H1 (cell line): ENCODE data around the gene CFAP74. TPM values are rescaled to one million over a fixed set of nuclear protein-coding genes. Genes with fewer than 3 reads are reported as not detected.

ENCODE experiments used
- CTCF ChIA-PET: fragments of 300-600 bp; sonication (Branson Sonifier 250); formaldehyde crosslinking; loops from one replicate; lab custom pipeline; 2021; ENCODE audit not compliant: partially characterized antibody; lab: Charles Lee
- POLR2A ChIA-PET: fragments of 300-600 bp; sonication (Branson Sonifier 250); formaldehyde crosslinking; loops from one replicate; lab custom pipeline; 2021; ENCODE audit warnings: inconsistent platforms; ENCODE audit not compliant: partially characterized antibody; lab: Charles Lee
- DNase-seq, 2 experiments: peaks; one replicate each; pipeline versions ENCODE4 v3.0.0 to v3.0.0-alpha.2; 2010 to 2022; ENCODE audit warnings: low spot score in 2 of 2, low read depth in 1 of 2, mixed read lengths in 1 of 2
- FAIRE-seq: peaks from 2 replicates; lab custom pipeline; 2011; peaks lifted over from hg19 to GRCh38; lab: Jason Lieb, UNC
- H2AFZ ChIP-seq: 2 replicates; pipeline ENCODE4 v1.8.1; 2012; ENCODE audit warnings: low read length, inconsistent platforms
- H2AK5ac ChIP-seq: 2 replicates; pipeline ENCODE4 v1.6.1; 2013; ENCODE audit warnings: low read depth, low read length
- H2BK120ac ChIP-seq: replicated peaks from 2 replicates; pipeline ENCODE3; 2013; ENCODE audit warnings: low read depth, low read length, inconsistent platforms
- H2BK12ac ChIP-seq: 2 replicates; pipeline ENCODE4 v1.6.1; 2013; ENCODE audit warnings: low read depth, low read length
- H2BK15ac ChIP-seq: 2 replicates; pipeline ENCODE4 v1.6.1; 2013; ENCODE audit warnings: low read length
- H2BK20ac ChIP-seq: 2 replicates; pipeline ENCODE4 v1.6.1; 2013; ENCODE audit warnings: low read length
- H2BK5ac ChIP-seq: 2 replicates; pipeline ENCODE4 v1.6.1; 2013; ENCODE audit warnings: low read depth, low read length
- H3K14ac ChIP-seq: 2 replicates; pipeline ENCODE4 v1.6.1; 2013; ENCODE audit warnings: inconsistent platforms; ENCODE audit not compliant: insufficient read length
- H3K18ac ChIP-seq: 2 replicates; pipeline ENCODE4 v1.6.1; 2013; ENCODE audit warnings: low read length; ENCODE audit errors: extremely low read depth
- H3K23ac ChIP-seq: 2 replicates; pipeline ENCODE4 v1.6.1; 2013; ENCODE audit warnings: inconsistent platforms; ENCODE audit not compliant: insufficient read length
- H3K23me2 ChIP-seq: 2 replicates; pipeline ENCODE4 v1.6.1; 2013; ENCODE audit warnings: low read depth, low read length
- H3K27ac ChIP-seq: 2 replicates; pipeline ENCODE4 v1.6.1; 2011; ENCODE audit warnings: low read depth, low read length, inconsistent platforms
- H3K27me3 ChIP-seq, 4 experiments: replicated peaks in 1 of 4; 1 replicate in 1 of 4; 2 replicates in 3 of 4; pipeline versions ENCODE4 v1.6.1 to v1.8.1; 2011 to 2013; ENCODE audit warnings: low read length in 3 of 4, mild to moderate bottlenecking in 3 of 4, inconsistent platforms in 2 of 4, mixed read lengths in 2 of 4, moderate library complexity in 1 of 4; ENCODE audit not compliant: control insufficient read depth in 3 of 4, insufficient read depth in 3 of 4; ENCODE audit errors: extremely low read depth in 1 of 4
- H3K36me3 ChIP-seq, 4 experiments: 2 replicates each; pipeline versions ENCODE4 v1.6.1 to v1.8.1; 2011 to 2013; ENCODE audit warnings: mild to moderate bottlenecking in 4 of 4, low read length in 3 of 4, moderate library complexity in 2 of 4, control low read depth in 1 of 4, inconsistent platforms in 1 of 4; ENCODE audit not compliant: insufficient read depth in 4 of 4, control insufficient read depth in 2 of 4
- H3K4ac ChIP-seq: replicated peaks from 2 replicates; pipeline ENCODE3; 2013; ENCODE audit warnings: low read length, low read depth, mixed read lengths, inconsistent platforms; ENCODE audit not compliant: insufficient read length
- H3K4me1 ChIP-seq, 4 experiments: replicated peaks in 1 of 4; 1 replicate in 1 of 4; 2 replicates in 3 of 4; pipeline versions ENCODE4 v1.6.1 to v1.8.1; 2011 to 2013; ENCODE audit warnings: low read length in 3 of 4, inconsistent platforms in 2 of 4, mixed read lengths in 1 of 4; ENCODE audit not compliant: insufficient read depth in 4 of 4, control insufficient read depth in 3 of 4
- H3K4me2 ChIP-seq, 2 experiments: 2 replicates each; pipeline versions ENCODE4 v1.6.1 to v1.8.1; 2011 to 2013; ENCODE audit warnings: low read depth in 2 of 2, low read length in 2 of 2, control low read depth in 1 of 2, inconsistent platforms in 1 of 2, mild to moderate bottlenecking in 1 of 2; ENCODE audit not compliant: insufficient read depth in 1 of 2
- H3K4me3 ChIP-seq, 4 experiments: fragments of 200-600, 300-600 bp in 1 of 4; sonication (generic), shearing (Covaris generic), sonication (Bioruptor Twin) in 1 of 4; 2 replicates each; pipeline versions ENCODE4 v1.5.1 to v1.8.1; 2011 to 2016; ENCODE audit warnings: low read length in 4 of 4, low read depth in 3 of 4, control low read depth in 2 of 4, inconsistent platforms in 2 of 4, mild to moderate bottlenecking in 2 of 4, mixed read lengths in 1 of 4, moderate library complexity in 1 of 4; ENCODE audit not compliant: insufficient read depth in 2 of 4; ENCODE audit errors: extremely low read depth in 1 of 4
- H3K56ac ChIP-seq: replicated peaks from 2 replicates; pipeline ENCODE3; 2013; ENCODE audit warnings: low read depth, mild to moderate bottlenecking, mixed read lengths, low read length, inconsistent platforms; ENCODE audit not compliant: insufficient read length
- H3K79me1 ChIP-seq: 2 replicates; pipeline ENCODE4 v1.6.1; 2013; ENCODE audit warnings: low read depth, low read length, control low read depth
- H3K79me2 ChIP-seq, 2 experiments: 2 replicates each; pipeline versions ENCODE4 v1.6.1 to v1.8.1; 2012 to 2013; ENCODE audit warnings: low read length in 2 of 2, mild to moderate bottlenecking in 2 of 2, inconsistent platforms in 1 of 2; ENCODE audit not compliant: insufficient read depth in 2 of 2, control insufficient read depth in 1 of 2
- H3K9ac ChIP-seq, 4 experiments: replicated peaks in 1 of 4; 1 replicate in 1 of 4; 2 replicates in 3 of 4; pipeline versions ENCODE4 v1.6.1 to v1.8.1; 2011 to 2013; ENCODE audit warnings: low read depth in 3 of 4, low read length in 3 of 4, control low read depth in 2 of 4, mild to moderate bottlenecking in 2 of 4, moderate library complexity in 2 of 4, inconsistent platforms in 1 of 4; ENCODE audit errors: extremely low read depth in 1 of 4
- H3K9me3 ChIP-seq, 2 experiments: 2 replicates each; pipeline versions ENCODE4 v1.6.1 to v1.8.1; 2012 to 2013; ENCODE audit warnings: mild to moderate bottlenecking in 2 of 2, moderate library complexity in 2 of 2, control low read depth in 1 of 2, inconsistent platforms in 1 of 2, low read depth in 1 of 2, low read length in 1 of 2, mixed read lengths in 1 of 2; ENCODE audit not compliant: insufficient read depth in 2 of 2
- H4K20me1 ChIP-seq, 2 experiments: replicated peaks in 1 of 2; 2 replicates each; pipeline versions ENCODE3 to v1.8.1; 2011 to 2013; ENCODE audit warnings: inconsistent platforms in 2 of 2, low read length in 2 of 2, mild to moderate bottlenecking in 1 of 2; ENCODE audit not compliant: insufficient read depth in 2 of 2, control insufficient read depth in 1 of 2
- H4K5ac ChIP-seq: 2 replicates; pipeline ENCODE4 v1.6.1; 2013; ENCODE audit warnings: low read length, low read depth, mixed read lengths, inconsistent platforms; ENCODE audit not compliant: insufficient read length
- H4K8ac ChIP-seq: 2 replicates; pipeline ENCODE4 v1.8.0; 2013; ENCODE audit warnings: mild to moderate bottlenecking, moderate library complexity, low read length, inconsistent platforms; ENCODE audit not compliant: insufficient read depth; ENCODE audit errors: extremely low read depth
- H4K91ac ChIP-seq: replicated peaks from 2 replicates; pipeline ENCODE3; 2013; ENCODE audit warnings: low read length, mixed read lengths, inconsistent platforms; ENCODE audit not compliant: insufficient read length
- BACH1 ChIP-seq: IDR thresholded peaks from 2 replicates; pipeline ENCODE4 v1.6.1; 2012; ENCODE audit warnings: low read length, improper control_type of control experiment
- CBX8 ChIP-seq: fragments of 300-800, 300-1000 bp; sonication (generic); IDR thresholded peaks from 2 replicates; pipeline ENCODE4 v1.7.1; 2016; ENCODE audit warnings: low read depth, low read length, borderline replicate concordance
- GABPA ChIP-seq: IDR thresholded peaks from 2 replicates; pipeline ENCODE4 v1.6.1; 2011; ENCODE audit warnings: mild to moderate bottlenecking, low read length, moderate library complexity, borderline replicate concordance; ENCODE audit not compliant: insufficient read depth
- NRF1 ChIP-seq: IDR thresholded peaks from 2 replicates; pipeline ENCODE4 v1.6.1; 2011; ENCODE audit warnings: mild to moderate bottlenecking, low read depth, low read length, improper control_type of control experiment
- SAP30 ChIP-seq: fragments of 300-600 bp; sonication (generic); IDR thresholded peaks from 2 replicates; pipeline ENCODE4 v1.7.1; 2012; ENCODE audit warnings: low read length, moderate library complexity, mild to moderate bottlenecking, inconsistent platforms; ENCODE audit not compliant: insufficient read depth, insufficient replicate concordance
- TAF7 ChIP-seq: optimal IDR thresholded peaks from 2 replicates; pipeline ENCODE3; 2011; ENCODE audit warnings: low read depth, mild to moderate bottlenecking, inconsistent platforms, low read length, moderate library complexity, borderline replicate concordance
- YY1 ChIP-seq: IDR thresholded peaks from 2 replicates; pipeline ENCODE4 v1.6.1; 2011; ENCODE audit warnings: low read depth, mild to moderate bottlenecking, low read length
- WGBS, 2 experiments: shearing (Covaris generic) in 1 of 2; methylation state at CpG; one replicate each; pipeline versions ENCODE4 v1.1.6 to v1.1.7; 2013 to 2015; ENCODE audit warnings: low lambda C conversion rate in 2 of 2, mixed read lengths in 2 of 2, inconsistent platforms in 1 of 2, low coverage in 1 of 2, missing lambda C conversion rate in 1 of 2; ENCODE audit not compliant: insufficient replicate concordance in 2 of 2, insufficient coverage in 1 of 2, insufficient read length in 1 of 2; ENCODE audit errors: extremely low coverage in 1 of 2, missing lambda C conversion rate in 1 of 2; 5-methylcytosine and 5-hydroxymethylcytosine counted together
- polyA plus RNA-seq, 7 experiments: library from polyadenylated mRNA; depleted of rRNA in 3 of 7; stranded (reverse) in 5 of 7; unstranded in 2 of 7; fragments of >200 nt in 5 of 7; fragments of 200-250 nt in 2 of 7; gene quantifications; 1 replicate in 5 of 7; 2 replicates in 1 of 7; 4 replicates in 1 of 7; pipeline versions ENCODE4 v1.2.1 to v1.2.3, GENCODE V29; 2011 to 2013; ENCODE audit warnings: missing spikeins in 2 of 7, mixed read lengths in 2 of 7
- total RNA-seq: library from RNA; stranded (reverse); fragmentation: NEBNext Ultra II Directional; extraction: Animal tissue kit (Norgen Biotek cat#: 25700); gene quantifications from 2 replicates; pipeline ENCODE4 v1.2.1, GENCODE V29; 2021
- TF ChIP-seq, protein P1 (sequence below): IDR thresholded peaks from 2 replicates; pipeline ENCODE4 v1.6.1; 2011; ENCODE audit warnings: low read length, improper control_type of control experiment
- TF ChIP-seq, protein P2 (sequence below): IDR thresholded peaks from 2 replicates; pipeline ENCODE4 v1.6.1; 2011; ENCODE audit warnings: low read depth, mild to moderate bottlenecking, low read length; ENCODE audit not compliant: insufficient read depth

The CFAP74 gene
- total and polyA plus RNA-seq, 2 of the 8 experiments (the other 6 are each of a cell fraction or from before 2014, with no cell fraction given): 0.09 to 0.20 TPM

DNA sequence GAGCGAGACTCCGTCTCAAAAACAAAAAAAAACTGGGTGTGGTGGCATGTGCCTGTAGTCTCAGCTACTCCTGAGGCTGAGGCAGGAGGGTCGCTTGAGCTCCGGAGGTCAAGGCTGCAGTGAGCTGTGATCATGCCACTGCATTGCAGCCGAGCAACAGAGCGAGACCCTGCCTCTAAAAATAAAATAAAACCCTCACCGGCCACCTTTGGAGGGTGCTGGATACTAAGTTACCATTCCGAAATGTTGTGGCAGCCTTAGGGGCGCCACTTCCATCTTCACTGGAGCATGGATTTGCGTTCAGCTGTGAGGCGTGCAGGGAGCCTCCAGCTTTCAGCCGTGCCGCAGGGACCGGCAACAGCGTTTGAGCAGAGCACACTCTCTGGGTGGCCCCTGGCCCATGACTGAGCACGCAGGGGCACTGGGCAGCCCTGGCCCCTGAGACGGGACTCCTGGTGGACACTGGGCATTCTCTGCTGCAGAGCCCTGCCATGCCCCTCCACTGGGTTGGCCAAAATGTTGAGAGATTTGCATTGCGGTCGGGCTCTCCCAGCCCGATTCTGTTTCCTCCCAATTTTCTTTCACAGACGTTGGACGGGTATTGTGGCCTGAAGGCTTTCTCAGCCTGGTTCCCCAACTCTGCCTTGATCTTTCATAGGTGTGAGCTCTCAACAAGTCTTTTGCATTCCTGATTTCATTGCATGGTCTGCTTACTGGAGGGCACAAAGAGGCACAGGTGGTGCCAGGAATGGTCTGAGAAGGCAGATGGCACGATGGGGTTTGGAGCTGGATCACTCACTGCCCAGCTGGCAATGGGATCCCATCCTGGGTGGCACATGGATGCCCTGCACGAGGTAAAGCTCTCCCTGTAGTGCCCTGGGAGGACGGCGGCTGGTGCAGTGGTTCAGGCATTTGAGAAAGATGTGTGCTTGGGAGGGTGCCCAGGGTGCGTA, 5.8 kb upstream of the CFAP74 start:
- H2BK5ac ChIP-seq: no peak overlapping the region
- no peak overlapping the region for H3K4me3 ChIP-seq
- H3K9ac ChIP-seq: 0 out of 7 replicates have a peak overlapping the region, but pooled peaks of 1 of the 4 experiments have one; percentile 5
- no peak overlapping the region for H2AK5ac ChIP-seq
- H3K9me3 ChIP-seq: no peaks in the 10 kb centered on the region
- no peak overlapping the region for H3K56ac ChIP-seq
- H2AFZ ChIP-seq: no peak overlapping the region
- no peak overlapping the region for H3K27ac ChIP-seq
- no peaks in the 10 kb centered on the region for H3K36me3 ChIP-seq
- no peaks in the 10 kb centered on the region for H3K79me1 ChIP-seq
- H3K14ac ChIP-seq: no peak overlapping the region
- no peak for TF ChIP-seq GABPA
- no peak for TF ChIP-seq CBX8
- TF ChIP-seq, protein P1, sequence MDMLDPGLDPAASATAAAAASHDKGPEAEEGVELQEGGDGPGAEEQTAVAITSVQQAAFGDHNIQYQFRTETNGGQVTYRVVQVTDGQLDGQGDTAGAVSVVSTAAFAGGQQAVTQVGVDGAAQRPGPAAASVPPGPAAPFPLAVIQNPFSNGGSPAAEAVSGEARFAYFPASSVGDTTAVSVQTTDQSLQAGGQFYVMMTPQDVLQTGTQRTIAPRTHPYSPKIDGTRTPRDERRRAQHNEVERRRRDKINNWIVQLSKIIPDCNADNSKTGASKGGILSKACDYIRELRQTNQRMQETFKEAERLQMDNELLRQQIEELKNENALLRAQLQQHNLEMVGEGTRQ: no peak
- TF ChIP-seq BACH1: no peak
- no peak for TF ChIP-seq YY1
- TF ChIP-seq, protein P2, sequence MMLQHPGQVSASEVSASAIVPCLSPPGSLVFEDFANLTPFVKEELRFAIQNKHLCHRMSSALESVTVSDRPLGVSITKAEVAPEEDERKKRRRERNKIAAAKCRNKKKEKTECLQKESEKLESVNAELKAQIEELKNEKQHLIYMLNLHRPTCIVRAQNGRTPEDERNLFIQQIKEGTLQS: no peak
- TF ChIP-seq SAP30: no peak
- no peak for TF ChIP-seq NRF1
- no peak for TF ChIP-seq TAF7
- CTCF ChIA-PET: interaction anchor here (0.6 to 2.6 kb wide), 11 partner anchors 9 to 95 kb away, joined by 3 to 10 read pairs (median 4); partner anchors contain the start of gene GABRD
- H2BK15ac ChIP-seq: no peak overlapping the region
- H3K23ac ChIP-seq: no peak overlapping the region
- no peaks in the 10 kb centered on the region for H3K23me2 ChIP-seq
- no peaks in the 10 kb centered on the region; a peak in 1 of 7 replicates for H3K4me1 ChIP-seq
- H4K8ac ChIP-seq: no peak overlapping the region; the same call in 1 of the 2 replicates
- DNase-seq (no peak), FAIRE-seq (no peak)
- H2BK120ac ChIP-seq: no peak overlapping the region
- no peak overlapping the region for H2BK20ac ChIP-seq
- no peak overlapping the region for H2BK12ac ChIP-seq
- H3K18ac ChIP-seq: no peak overlapping the region
- no peaks in the 10 kb centered on the region for H3K27me3 ChIP-seq
- 89% methylated on average over 27 of the region's 27 CpGs; no CpG with 5 or more reads in 1 of the 2 experiments for WGBS, 2 experiments
- no peak overlapping the region for H4K91ac ChIP-seq
- H3K4ac ChIP-seq: no peak overlapping the region
- H3K79me2 ChIP-seq: no peaks in the 10 kb centered on the region
- no peak overlapping the region for H4K5ac ChIP-seq
- POLR2A ChIA-PET: interaction anchor here (0.6 kb wide), 1 partner anchor 8 kb away, joined by 3 read pairs; no protein-coding TSS in a partner anchor
- H4K20me1 ChIP-seq: no peaks in the 10 kb centered on the region
- H3K4me2 ChIP-seq: no peak overlapping the region
